Activated naive CD4-positive, alpha-beta T cell treated with anti-CD3 and anti-CD28 coated beads for 36 hours (primary cell): Measurements from ENCODE around the gene FCER1G. TPM values are rescaled to one million over a fixed set of nuclear protein-coding genes. Genes with fewer than 3 reads are reported as not detected.

Source experiments
- CTCF ChIA-PET: fragments of 350-600 bp; sonication (Branson Sonifier 250); formaldehyde crosslinking; loops from one replicate; lab custom pipeline; 2021; ENCODE audit warnings: antibody characterized with exemption; lab: Charles Lee
- DNase-seq: peaks from one replicate; pipeline ENCODE4 v3.0.0-alpha.2; 2020
- H3K27ac Mint-ChIP-seq: one replicate; pipeline ENCODE4 v1.8.0; 2021; ENCODE audit warnings: mild to moderate bottlenecking, mixed read lengths
- H3K27me3 Mint-ChIP-seq: one replicate; pipeline ENCODE4 v1.8.0; 2021; ENCODE audit warnings: low read depth, mixed read lengths
- H3K36me3 Mint-ChIP-seq: one replicate; pipeline ENCODE4 v1.8.0; 2021; ENCODE audit warnings: low read depth, mixed read lengths
- H3K4me1 Mint-ChIP-seq: one replicate; pipeline ENCODE4 v1.8.0; 2021; ENCODE audit warnings: low read depth, mixed read lengths
- H3K4me3 Mint-ChIP-seq: one replicate; pipeline ENCODE4 v1.8.0; 2021; ENCODE audit warnings: mild to moderate bottlenecking, moderate library complexity, mixed read lengths
- H3K9me3 Mint-ChIP-seq: one replicate; pipeline ENCODE4 v1.8.0; 2021; ENCODE audit warnings: mixed read lengths
- intact Hi-C: fragments of 100-400 bp; cut with micrococcal nuclease; formaldehyde crosslinking; loops from one replicate; pipeline ENCODE4 v1.15.1; 2023
- total RNA-seq, 2 experiments: library from RNA; stranded (reverse); gene quantifications; one replicate each; pipeline ENCODE4 v1.2.3, GENCODE V29; 2021

FCER1G gene
- total RNA-seq, 2 experiments from 2014 or later: 0.74 to 1.6 TPM

GRCh38 chr1:161188381-161188780 lies 26.7 kb upstream of the FCER1G start:
- no peak for DNase-seq
- no peaks in the 10 kb centered on the region for H3K36me3 Mint-ChIP-seq
- no peaks in the 10 kb centered on the region for H3K27me3 Mint-ChIP-seq
- no peak overlapping the region for H3K4me3 Mint-ChIP-seq
- no peaks in the 10 kb centered on the region for H3K9me3 Mint-ChIP-seq
- CTCF ChIA-PET: interaction anchor here (0.6 to 1.0 kb wide), 4 partner anchors 9 to 249 kb away, joined by 3 to 5 read pairs (median 4); partner anchors contain the start of gene TOMM40L
- intact Hi-C loops: loop anchor here (10.0 kb wide), 1 partner anchor 556 kb away; the partner anchor contains the start of gene DUSP12
- peak overlapping the region; percentile 47 for H3K27ac Mint-ChIP-seq
- peaks cover 59% of the 10 kb centered on the region for H3K4me1 Mint-ChIP-seq

- H3K36me3 Mint-ChIP-seq: no peaks in the 10 kb centered on the region
- no peaks in the 10 kb centered on the region for H3K9me3 Mint-ChIP-seq
- CTCF ChIA-PET: interaction anchor here (1.0 kb wide), 1 partner anchor 15 kb away, joined by 5 read pairs; no protein-coding TSS in a partner anchor
- intact Hi-C loops: loop anchor here (10.0 kb wide), 1 partner anchor 556 kb away; the partner anchor contains the start of gene DUSP12
- no peaks in the 10 kb centered on the region for H3K27me3 Mint-ChIP-seq
- DNase-seq: no peak
- H3K4me3 Mint-ChIP-seq: no peak overlapping the region
- peaks cover 53% of the 10 kb centered on the region for H3K4me1 Mint-ChIP-seq
- H3K27ac Mint-ChIP-seq: no peak overlapping the region
Observed at GRCh38 chr1:161189036-161189435, 26.1 kb upstream of the FCER1G start.

GRCh38 chr1:161190962-161191521 lies 24.1 kb upstream of the FCER1G start:
- H3K36me3 Mint-ChIP-seq: no peaks in the 10 kb centered on the region
- intact Hi-C loops: no loop called here
- peaks cover 48% of the 10 kb centered on the region for H3K4me1 Mint-ChIP-seq
- no peak overlapping the region for H3K4me3 Mint-ChIP-seq
- H3K9me3 Mint-ChIP-seq: no peaks in the 10 kb centered on the region
- DNase-seq: no peak
- no peaks in the 10 kb centered on the region for H3K27me3 Mint-ChIP-seq
- no peak overlapping the region for H3K27ac Mint-ChIP-seq
- CTCF ChIA-PET: interaction anchor here (0.6 to 4.4 kb wide), 17 partner anchors 9 to 192 kb away, joined by 3 to 69 read pairs (median 5); partner anchors contain the start of genes NDUFS2, PPOX and TOMM40L

- CTCF ChIA-PET: interaction anchor here (0.6 to 4.4 kb wide), 23 partner anchors 10 to 191 kb away, joined by 3 to 69 read pairs (median 5); partner anchors contain the start of genes APOA2, NDUFS2, PPOX and TOMM40L
- Mint-ChIP-seq H3K36me3 (no peaks in the 10 kb centered on the region), H3K27me3 (no peaks in the 10 kb centered on the region), H3K4me3 (no peak overlapping the region), H3K9me3 (no peaks in the 10 kb centered on the region), H3K27ac (no peak overlapping the region), H3K4me1 (peaks cover 40% of the 10 kb centered on the region)
- intact Hi-C loops: loop anchor here (1.0 kb wide), 4 partner anchors 33 to 190 kb away; no protein-coding TSS in a partner anchor
- no peak for DNase-seq
Observed at GRCh38 chr1:161191971-161192370, 23.1 kb upstream of the FCER1G start.

GRCh38 chr1:161192476-161193465 lies 22.3 kb upstream of the FCER1G start:
- H3K9me3 Mint-ChIP-seq: no peaks in the 10 kb centered on the region
- peaks cover 34% of the 10 kb centered on the region for H3K4me1 Mint-ChIP-seq
- peak; percentile 84 for DNase-seq

GRCh38 chr1:161193561-161194235 lies 21.4 kb upstream of the FCER1G start:
- CTCF ChIA-PET: interaction anchor here (0.6 to 4.4 kb wide), 13 partner anchors 10 to 188 kb away, joined by 3 to 69 read pairs (median 6); partner anchors contain the start of genes APOA2, NDUFS2 and TOMM40L
- no peaks in the 10 kb centered on the region for H3K9me3 Mint-ChIP-seq
- intact Hi-C loops: no loop called here
- peaks cover 30% of the 10 kb centered on the region for H3K4me1 Mint-ChIP-seq
- H3K36me3 Mint-ChIP-seq: no peaks in the 10 kb centered on the region
- no peak for DNase-seq
- no peak overlapping the region for H3K4me3 Mint-ChIP-seq
- H3K27ac Mint-ChIP-seq: no peak overlapping the region
- no peaks in the 10 kb centered on the region for H3K27me3 Mint-ChIP-seq

More at GRCh38 chr1:161192476-161193465, 22.3 kb upstream of the FCER1G start:
- H3K27me3 Mint-ChIP-seq: no peaks in the 10 kb centered on the region
- H3K36me3 Mint-ChIP-seq: no peaks in the 10 kb centered on the region
- CTCF ChIA-PET: interaction anchor here (0.6 to 4.4 kb wide), 20 partner anchors 10 to 191 kb away, joined by 3 to 69 read pairs (median 6); partner anchors contain the start of genes APOA2, NDUFS2, PPOX and TOMM40L
- peak overlapping the region; percentile 51 for H3K27ac Mint-ChIP-seq
- intact Hi-C loops: loop anchor here (1.0 kb wide), 4 partner anchors 33 to 190 kb away; no protein-coding TSS in a partner anchor
- no peak overlapping the region for H3K4me3 Mint-ChIP-seq

GRCh38 chr1:161195171-161195570 lies 19.9 kb upstream of the FCER1G start:
- intact Hi-C loops: no loop called here
- H3K4me1 Mint-ChIP-seq: peaks cover 38% of the 10 kb centered on the region
- no peaks in the 10 kb centered on the region for H3K36me3 Mint-ChIP-seq
- H3K27ac Mint-ChIP-seq: peak overlapping the region; percentile 35
- no peak for DNase-seq
- no peaks in the 10 kb centered on the region for H3K9me3 Mint-ChIP-seq
- no peak overlapping the region for H3K4me3 Mint-ChIP-seq
- no peaks in the 10 kb centered on the region for H3K27me3 Mint-ChIP-seq
- CTCF ChIA-PET: interaction anchor here (0.5 to 1.7 kb wide), 7 partner anchors 13 to 187 kb away, joined by 3 to 8 read pairs (median 4); no protein-coding TSS in a partner anchor

- Mint-ChIP-seq H3K4me1 (peaks cover 47% of the 10 kb centered on the region), H3K27ac (no peak overlapping the region), H3K36me3 (no peaks in the 10 kb centered on the region), H3K27me3 (no peaks in the 10 kb centered on the region), H3K4me3 (no peak overlapping the region), H3K9me3 (no peaks in the 10 kb centered on the region)
- CTCF ChIA-PET: interaction anchor here (1.1 kb wide), 1 partner anchor 53 kb away, joined by 4 read pairs; no protein-coding TSS in a partner anchor
- intact Hi-C loops: no loop called here
- no peak for DNase-seq
Observed at GRCh38 chr1:161196111-161196510, 19.0 kb upstream of the FCER1G start.

GRCh38 chr1:161196521-161197451 lies 18.3 kb upstream of the FCER1G start:
- Mint-ChIP-seq H3K9me3 (no peaks in the 10 kb centered on the region), H3K4me1 (peaks cover 54% of the 10 kb centered on the region), H3K27me3 (no peaks in the 10 kb centered on the region), H3K4me3 (no peak overlapping the region), H3K27ac (no peak overlapping the region), H3K36me3 (no peaks in the 10 kb centered on the region)
- no peak for DNase-seq
- intact Hi-C loops: no loop called here
- CTCF ChIA-PET: interaction anchor here (0.8 kb wide), 1 partner anchor 8 kb away, joined by 3 read pairs; no protein-coding TSS in a partner anchor

GRCh38 chr1:161197560-161198193 lies 17.4 kb upstream of the FCER1G start:
- intact Hi-C loops: no loop called here
- peaks cover 55% of the 10 kb centered on the region for H3K4me1 Mint-ChIP-seq

More at GRCh38 chr1:161197560-161198193, 17.4 kb upstream of the FCER1G start:
- Mint-ChIP-seq H3K27me3 (no peaks in the 10 kb centered on the region), H3K36me3 (peaks cover 1% of the 10 kb centered on the region), H3K9me3 (no peaks in the 10 kb centered on the region), H3K4me3 (no peak overlapping the region), H3K27ac (no peak overlapping the region)
- DNase-seq: no peak
- CTCF ChIA-PET: interaction anchor here (0.8 kb wide), 1 partner anchor 9 kb away, joined by 3 read pairs; no protein-coding TSS in a partner anchor
